ENCODE data around the gene LMF2.
A peak's percentile ranks its signal among the peaks of the same experiment; 100 is the strongest.

The LMF2 gene

DNA sequence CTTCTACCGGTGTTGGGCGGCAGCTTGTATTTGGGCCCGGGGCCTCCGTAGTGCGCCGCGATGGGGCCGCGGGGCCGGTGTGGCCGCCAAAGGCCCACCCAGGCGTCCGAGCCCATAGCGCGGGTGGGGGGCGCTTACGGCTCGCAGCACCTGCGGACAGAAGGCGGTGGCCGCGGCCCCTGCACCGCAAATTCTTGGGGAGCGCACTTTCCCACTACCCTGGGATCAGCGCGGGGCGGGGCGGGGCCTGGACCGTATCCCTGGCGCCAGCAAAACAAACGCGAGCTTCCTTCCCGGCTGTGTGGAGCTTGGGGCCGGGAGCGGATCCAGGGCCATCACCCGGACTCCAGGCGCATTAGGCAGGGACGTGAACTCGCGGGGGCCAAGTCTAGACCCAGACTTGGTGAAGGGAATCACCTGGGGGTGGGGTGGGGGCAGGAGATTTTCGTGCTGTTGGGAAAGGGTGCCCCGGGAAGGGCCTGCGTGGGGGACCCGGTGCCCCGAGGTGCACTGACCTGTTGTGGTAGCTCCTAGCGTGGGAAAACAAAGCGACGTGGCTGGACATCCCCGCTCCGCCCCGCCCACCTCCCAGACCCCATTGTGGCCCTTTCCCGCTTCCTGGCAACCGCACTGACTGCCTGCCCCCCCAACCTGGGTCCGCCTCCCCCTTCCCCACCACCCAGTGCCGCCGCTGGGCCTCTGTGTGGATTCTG lies 24.6 kb upstream of the LMF2 start:
- TF ChIP-seq, protein P1, sequence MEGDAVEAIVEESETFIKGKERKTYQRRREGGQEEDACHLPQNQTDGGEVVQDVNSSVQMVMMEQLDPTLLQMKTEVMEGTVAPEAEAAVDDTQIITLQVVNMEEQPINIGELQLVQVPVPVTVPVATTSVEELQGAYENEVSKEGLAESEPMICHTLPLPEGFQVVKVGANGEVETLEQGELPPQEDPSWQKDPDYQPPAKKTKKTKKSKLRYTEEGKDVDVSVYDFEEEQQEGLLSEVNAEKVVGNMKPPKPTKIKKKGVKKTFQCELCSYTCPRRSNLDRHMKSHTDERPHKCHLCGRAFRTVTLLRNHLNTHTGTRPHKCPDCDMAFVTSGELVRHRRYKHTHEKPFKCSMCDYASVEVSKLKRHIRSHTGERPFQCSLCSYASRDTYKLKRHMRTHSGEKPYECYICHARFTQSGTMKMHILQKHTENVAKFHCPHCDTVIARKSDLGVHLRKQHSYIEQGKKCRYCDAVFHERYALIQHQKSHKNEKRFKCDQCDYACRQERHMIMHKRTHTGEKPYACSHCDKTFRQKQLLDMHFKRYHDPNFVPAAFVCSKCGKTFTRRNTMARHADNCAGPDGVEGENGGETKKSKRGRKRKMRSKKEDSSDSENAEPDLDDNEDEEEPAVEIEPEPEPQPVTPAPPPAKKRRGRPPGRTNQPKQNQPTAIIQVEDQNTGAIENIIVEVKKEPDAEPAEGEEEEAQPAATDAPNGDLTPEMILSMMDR (IDR thresholded peaks at IDR 0.05; ENCODE audit: extremely low read depth, missing control alignments), result no peak
- no peak for DNase-seq (ENCODE audit: low spot score)

DNA sequence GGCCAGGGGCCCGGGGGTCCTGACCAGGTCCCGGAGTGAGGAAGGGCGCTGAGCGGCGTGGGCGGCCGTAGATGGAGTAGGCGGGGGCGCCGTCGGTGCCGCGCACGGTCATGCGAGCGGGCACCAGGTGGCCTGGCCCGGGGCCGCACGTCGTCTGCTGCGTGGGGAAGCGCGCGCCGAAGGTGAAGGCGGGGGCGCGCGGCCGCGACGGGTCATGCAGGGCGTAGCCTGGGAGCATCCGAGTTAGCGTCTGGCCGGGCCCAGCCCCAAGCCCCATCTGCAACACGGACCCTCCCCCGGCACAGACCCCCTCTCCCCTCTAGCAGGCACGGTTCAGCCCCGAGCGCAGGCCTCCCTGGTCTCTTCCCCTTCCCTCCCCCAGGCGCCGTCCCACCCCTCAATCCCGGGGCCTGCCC lies 24.1 kb upstream of the LMF2 start:
- TF ChIP-seq, protein P1 (IDR thresholded peaks at IDR 0.05; ENCODE audit: extremely low read depth, missing control alignments), result no peak
- peak; percentile 81 for DNase-seq (ENCODE audit: low spot score)

DNA sequence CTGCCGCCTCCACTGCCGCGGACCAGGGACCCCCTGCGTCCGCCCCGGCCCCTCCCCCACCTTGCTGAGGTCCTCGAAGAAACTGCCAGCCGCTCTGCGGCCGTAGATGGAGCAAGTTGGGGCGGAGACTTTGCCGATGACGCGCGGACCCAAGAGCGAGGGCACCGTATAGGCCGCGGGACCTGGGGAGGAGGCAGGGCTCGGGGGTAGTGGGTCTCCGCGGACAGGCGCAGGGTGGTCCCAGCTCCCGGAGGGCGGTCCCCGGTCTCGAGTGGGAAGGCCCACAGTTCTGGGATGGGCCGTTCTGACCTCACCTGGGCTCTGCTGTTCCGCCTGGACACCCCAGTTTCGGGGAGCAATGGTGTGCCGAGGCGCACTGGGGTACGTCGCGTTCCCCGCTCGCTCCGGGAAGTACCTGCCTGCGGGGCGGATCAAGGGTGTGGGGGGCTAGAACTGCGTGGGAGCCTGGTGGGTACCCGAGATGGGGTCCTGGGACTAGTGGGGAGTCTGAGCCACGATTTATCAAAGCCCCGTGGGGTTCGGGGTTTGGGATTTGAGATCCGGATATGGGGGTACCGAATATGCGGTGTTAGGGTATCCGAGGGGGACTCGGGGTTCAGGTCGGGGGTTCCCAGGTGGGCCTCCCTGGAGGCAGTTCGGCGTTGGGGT lies 23.5 kb upstream of the LMF2 start:
- TF ChIP-seq, protein P1 (IDR thresholded peaks at IDR 0.05; ENCODE audit: extremely low read depth, missing control alignments), result no peak
- DNase-seq (ENCODE audit: low spot score), result peak; percentile 84

DNA sequence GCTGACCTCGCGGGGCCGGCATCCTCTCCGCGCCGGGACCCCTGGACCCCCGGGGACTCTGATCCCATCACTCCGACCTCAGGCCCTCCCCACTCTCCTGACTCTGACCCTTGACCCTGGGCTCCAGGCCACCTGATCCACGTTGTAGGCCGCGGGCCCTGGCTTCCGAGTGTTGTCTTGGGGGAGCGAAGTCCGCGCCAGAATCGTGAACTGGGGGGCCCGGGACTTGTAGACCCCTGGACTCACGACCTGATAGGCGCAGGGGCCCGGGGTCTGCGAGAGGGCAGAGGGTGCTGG lies 23.0 kb upstream of the LMF2 start:
- DNase-seq (ENCODE audit: low spot score), result no peak
- TF ChIP-seq, protein P1 (IDR thresholded peaks at IDR 0.05; ENCODE audit: extremely low read depth, missing control alignments), result no peak

DNA sequence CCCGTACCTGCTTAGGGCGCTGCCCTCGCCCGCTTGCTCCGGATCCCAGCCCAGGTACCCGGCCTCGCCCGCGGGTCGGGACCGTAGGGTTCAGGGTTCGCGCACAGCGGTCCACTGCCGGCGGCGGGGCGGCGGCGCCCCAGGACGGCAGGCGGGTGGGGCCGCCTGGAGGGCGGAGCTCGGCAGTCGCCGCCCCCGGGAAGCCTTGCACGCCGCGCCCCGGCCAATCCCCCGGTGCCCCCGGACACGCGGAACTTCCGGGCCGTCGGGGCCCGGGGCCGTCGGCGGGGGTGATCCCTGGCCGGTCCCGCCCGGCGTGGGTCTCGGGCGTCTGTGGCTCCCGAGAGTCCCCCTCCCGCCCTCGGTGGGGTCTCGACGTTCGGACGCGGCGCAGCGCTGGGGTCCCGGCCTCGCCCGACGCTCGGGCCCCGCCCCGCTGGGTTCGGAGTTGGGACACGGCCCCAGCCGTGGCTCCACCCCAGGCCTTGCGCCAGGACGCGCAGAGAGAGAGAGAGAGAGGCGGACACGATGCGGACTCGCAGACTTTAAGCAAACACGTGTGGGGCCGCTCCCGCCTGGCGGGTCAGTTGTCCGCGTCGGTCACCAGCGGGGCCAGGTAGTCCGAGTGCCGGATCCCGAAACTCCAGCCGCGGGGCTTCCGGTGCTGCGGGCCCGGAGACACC lies 22.5 kb upstream of the LMF2 start, which contains the start of gene TYMP:
Gene TYMP (minus strand): TSS at position 116 of the 683 bp plus-strand sequence. CDS start 303 bp downstream, outside the sequence.
- TF ChIP-seq, protein P1 (IDR thresholded peaks at IDR 0.05; ENCODE audit: extremely low read depth, missing control alignments), result no peak
- DNase-seq (ENCODE audit: low spot score), result peak; percentile 93

DNA sequence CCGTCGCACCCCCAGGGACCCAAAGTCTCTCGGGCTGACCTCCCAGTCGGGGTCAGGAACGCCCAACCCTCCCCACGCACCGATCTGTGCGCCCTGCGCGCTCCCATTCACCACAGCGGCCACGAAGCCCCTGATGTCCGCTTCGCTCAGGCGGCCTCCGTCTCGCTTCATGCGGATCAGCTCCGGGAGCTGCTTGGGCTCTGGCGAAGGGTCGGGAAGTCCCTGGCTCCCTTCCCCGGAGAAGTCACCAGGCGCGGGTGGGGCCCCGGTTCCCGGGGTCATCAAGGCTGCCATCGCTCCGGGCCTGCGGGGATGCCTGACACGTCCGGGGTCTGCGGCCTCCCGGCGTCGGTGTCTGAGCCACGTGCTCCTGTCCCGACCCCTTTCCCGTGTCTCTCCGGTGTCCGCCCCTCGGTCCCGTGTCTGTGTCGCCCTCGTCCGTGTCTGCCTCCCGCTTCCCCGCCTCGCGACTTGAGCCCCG lies 22.0 kb upstream of the LMF2 start:
- no peak for DNase-seq (ENCODE audit: low spot score)
- TF ChIP-seq, protein P1 (IDR thresholded peaks at IDR 0.05; ENCODE audit: extremely low read depth, missing control alignments), result no peak
